ENCODE data around the gene PLTP.

GRCh38 chr20:45935416-45936046 is 23.6 kb upstream of the PLTP start:
- no peak for TF ChIP-seq CTCF (IDR thresholded peaks at IDR 0.05)
- no peak for TF ChIP-seq POLR2A (IDR thresholded peaks at IDR 0.05)
